ENCODE data around the gene CGN. TPM values are rescaled to one million over a fixed set of nuclear protein-coding genes. Genes with fewer than 3 reads are reported as not detected.

CGN gene
- total RNA-seq, 1 donor from 2014 or later, result 0.13 TPM

DNA sequence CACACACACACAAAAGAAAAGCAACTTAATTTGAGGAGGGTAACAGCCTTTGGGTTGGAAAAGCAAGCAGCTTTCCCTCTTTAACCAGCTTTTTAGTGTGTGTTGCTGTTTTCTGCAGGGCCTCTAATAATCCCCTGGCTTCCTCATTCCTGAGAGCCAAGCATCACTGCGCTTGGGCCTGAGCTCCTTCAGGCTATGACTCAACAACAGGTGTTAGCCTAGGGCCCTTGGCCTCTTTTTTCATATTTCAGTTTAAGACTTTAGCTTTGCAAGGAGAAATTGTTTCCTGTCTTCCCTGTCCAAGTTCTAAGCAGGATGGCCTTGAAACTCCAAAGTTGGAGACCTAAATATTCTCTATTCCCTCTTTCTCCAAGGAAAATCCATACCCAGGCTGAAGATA is 74.4 kb downstream of the CGN start:
- no peak for DNase-seq (ENCODE audit: low spot score)

Small RNAs within 50 kb of the gene (microRNA-seq; reads per million reads assigned to microRNA genes)
- not detected for gene MIR554 (ENCODE audit: borderline number of aligned reads)

Other genes with a start within 250 kb of the CGN start
- gene ZNF687, start 229.1 kb upstream of the CGN start, total RNA-seq, result 16.2 TPM
- 84.4 TPM for gene PI4KB, start 184.0 kb upstream of the CGN start, total RNA-seq
- 29.2 TPM for gene RFX5, start 164.1 kb upstream of the CGN start, total RNA-seq
- 63.0 TPM for gene SELENBP1, start 138.7 kb upstream of the CGN start, total RNA-seq
- 229 TPM for gene PSMB4, start 111.8 kb upstream of the CGN start, total RNA-seq
- gene POGZ, start 51.9 kb upstream of the CGN start, total RNA-seq, result 52.2 TPM
- 6.6 TPM for gene TUFT1, start 28.9 kb downstream of the CGN start, total RNA-seq
- 40.4 TPM for gene SNX27, start 100.7 kb downstream of the CGN start, total RNA-seq
- gene CELF3, start 205.4 kb downstream of the CGN start, total RNA-seq, result not detected
- gene RIIAD1, start 210.1 kb downstream of the CGN start, total RNA-seq, result not detected